HG02763 (cell line): ENCODE data around the gene PLXNA4.

Experiments
- ATAC-seq: cut with Tn5 transposase; IDR thresholded peaks from one replicate; pipeline ENCODE4 v1.9.1; 2021; ENCODE audit warnings: mild to moderate bottlenecking, moderate library complexity; ENCODE audit not compliant: unreplicated experiment

Gene PLXNA4

DNA sequence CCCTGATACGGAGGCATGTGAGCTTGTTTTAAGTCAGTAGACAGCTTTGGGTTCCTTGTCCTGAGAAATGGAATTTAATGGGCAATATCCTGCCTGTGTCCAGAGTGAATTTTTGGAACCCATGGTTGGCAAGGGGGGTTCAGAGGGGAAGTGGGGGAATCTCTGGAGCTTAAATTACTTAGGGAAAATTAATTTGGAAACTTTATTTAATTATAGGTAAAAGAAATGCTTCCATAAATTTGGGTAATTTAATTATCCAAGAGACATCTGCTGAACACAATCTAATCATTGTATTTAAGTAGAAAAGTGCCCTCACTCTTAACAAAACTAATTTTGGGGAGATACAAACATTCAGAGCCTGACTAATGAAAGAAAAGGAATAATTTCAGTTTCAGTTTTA lies 99.7 kb downstream of the PLXNA4 start:
- ATAC-seq = no peak

DNA sequence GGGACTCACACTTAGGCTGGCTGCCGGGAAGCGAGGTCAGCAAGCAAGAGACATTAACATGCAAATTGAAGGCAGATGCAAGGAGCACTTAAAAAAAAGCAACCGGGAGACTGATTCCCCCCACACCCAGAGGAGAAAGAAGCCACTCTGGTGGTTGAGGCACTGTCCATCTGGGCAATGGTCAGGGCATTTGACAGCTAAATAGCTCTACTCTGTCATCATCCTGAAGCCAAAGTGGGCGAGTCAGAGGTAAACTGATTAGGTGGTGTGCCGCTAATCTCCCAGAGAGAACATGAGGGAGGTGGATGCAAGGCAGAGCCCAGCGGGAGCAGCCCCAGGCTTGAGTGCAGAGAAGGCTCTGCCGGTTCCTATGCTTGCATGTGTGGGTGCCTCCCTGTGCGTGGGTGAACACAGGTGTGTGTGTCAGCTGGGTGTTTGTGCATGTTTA lies 100.6 kb downstream of the PLXNA4 start:
- no peak for ATAC-seq

DNA sequence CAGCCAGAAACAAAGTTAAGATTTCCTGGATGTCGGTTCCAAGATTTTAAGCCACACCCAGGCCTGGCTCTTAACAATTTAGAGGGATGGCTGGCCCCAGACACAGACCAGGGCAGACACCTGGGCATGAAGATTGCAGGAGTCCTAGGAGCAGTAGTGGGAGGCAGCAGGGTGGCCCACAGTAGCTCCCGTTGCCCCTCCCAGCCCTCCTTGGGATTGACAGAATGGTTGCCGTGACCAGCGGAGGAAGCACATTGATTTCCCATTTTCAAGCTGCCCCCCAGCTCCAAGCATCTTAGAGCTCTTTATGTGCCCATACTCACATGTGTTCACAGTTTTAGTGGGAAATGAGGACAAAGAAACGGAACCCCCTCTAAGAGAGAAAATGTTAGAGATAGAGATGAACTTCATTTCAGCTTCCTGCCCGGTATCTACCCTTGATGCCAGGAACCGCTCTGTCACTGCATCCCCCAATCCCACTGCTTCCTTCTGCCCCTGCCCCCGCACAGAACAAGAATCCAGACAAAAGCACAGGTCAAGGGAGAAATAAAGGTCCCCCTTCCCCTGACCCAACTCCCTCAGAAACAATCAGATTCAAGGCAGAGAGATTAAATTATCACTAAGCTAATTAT lies 101.1 kb downstream of the PLXNA4 start:
- no peak for ATAC-seq

DNA sequence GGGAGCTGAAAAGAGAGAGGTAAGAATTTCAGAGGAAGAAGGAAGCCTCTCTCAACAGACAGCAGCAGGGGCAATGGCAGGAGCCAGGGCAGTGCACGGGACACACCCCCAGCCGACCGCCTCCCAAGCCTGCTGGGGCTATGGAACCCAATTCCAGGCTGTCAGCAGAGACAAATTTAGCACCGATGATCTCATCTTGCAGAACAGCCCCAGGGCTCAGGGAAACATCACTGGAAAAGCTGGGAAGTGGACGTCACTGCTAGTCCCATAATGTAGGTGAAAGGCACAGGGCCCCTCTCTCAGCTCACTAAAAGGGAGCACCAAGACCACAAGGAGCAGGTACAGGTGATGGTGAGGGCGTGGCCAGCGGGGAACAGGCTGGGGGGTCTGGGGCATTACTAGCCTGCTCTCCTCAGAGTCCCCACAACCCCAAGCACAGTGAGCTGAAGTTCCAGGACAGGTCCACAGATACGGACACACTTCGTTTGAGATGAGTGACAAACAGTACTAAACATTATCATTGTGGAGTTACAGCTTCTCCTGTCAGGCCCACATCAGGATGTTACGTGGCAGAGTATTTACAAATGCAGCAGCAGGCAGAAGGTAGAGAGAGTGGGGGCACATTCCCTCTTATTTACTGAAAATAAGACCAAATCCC lies 103.7 kb downstream of the PLXNA4 start:
- no peak for ATAC-seq

DNA sequence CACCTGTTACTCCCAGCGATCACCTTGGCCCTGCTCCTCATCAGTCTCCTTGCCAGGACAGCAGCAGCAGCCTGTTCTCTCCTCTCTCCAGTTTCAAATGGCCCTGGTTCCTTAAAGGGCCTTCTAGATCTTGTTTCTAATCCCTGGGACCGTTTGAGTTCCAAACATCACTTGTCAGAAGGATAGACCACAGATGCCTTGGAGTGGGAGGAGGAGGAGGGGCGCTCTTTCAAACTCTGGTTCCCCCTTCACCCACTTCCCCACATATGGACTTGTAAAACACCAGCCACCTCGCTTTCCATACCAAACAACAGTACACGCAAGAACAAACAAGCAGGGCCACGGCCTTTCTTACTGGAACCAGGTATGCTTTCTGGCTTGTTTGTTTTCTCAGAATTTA lies 104.8 kb downstream of the PLXNA4 start:
- ATAC-seq = no peak

DNA sequence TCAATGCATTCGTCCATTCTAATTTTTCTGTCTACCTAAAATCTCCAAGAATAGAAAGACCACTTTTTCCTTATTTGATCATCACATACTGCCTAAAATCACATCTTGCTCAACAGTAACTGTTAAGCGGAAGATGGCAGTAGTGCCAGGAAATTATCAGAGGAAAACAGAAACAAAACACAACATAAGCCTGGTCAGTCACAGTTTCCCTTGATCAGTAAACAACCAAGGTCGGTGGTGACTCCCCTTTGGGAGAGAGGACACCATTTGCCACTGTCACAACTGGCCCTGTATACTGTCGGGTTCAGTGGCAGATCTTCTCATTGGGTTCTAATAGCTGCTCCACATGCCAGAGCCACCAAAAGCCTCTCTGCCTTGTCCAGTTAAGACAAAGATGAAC lies 106.6 kb downstream of the PLXNA4 start:
- no peak for ATAC-seq

DNA sequence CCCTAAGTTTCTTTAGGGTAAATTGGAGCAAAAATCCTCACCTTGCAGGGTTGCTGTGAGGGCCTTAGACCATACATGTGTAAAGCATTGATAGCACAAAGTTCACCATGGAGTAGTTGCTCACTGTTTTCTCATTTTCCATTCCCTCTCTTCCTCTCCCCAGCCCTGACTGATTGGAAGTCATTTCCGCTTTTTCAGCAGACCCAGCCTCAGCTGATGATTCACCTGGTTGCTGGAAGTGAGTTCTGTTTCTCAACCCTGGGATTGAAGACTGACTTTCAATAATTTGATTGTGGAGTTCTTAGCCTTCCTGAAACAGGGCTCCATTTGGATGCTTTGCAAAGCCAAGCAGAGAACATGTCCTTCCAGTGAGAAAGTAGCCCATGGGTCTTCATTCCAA lies 107.0 kb downstream of the PLXNA4 start:
- ATAC-seq = no peak

DNA sequence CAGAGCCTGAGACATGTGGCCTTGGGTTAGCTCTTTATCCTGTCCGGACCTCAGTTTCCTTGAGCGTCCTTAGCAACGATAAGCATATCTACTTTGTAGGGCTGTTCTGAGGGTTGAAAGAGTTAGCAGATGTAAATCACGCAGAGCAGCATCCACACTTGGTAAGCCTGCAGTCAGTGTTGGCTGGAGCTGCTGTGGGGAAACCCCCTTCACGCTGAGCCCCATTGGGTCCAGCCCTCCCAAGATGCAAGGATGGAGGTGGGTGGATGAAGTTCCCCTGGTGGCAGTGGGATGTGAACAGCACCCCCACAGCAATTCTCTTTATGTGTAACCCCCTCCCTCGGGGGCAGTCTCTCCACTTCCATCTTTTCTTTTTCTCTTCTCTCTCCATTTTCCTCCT lies 109.9 kb downstream of the PLXNA4 start:
- no peak for ATAC-seq

DNA sequence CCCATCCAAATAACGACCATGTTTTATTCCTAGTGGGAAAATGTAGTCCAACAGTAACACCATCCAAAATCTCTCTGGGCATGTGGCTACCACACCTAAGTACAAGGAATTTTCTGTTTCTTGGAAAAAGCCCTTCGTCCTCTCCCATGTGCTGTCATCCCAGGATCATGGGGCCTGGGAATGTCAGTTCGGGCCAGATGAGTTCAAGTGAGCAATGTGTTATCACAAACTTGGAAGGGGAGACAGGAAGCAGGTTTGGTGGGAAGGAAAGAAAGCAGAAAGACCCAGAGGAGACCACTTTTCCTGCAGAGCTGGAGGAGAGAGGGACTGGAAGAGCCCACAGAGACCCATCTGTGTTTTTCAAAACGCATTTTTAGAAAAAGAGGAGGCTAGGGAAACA lies 110.8 kb downstream of the PLXNA4 start:
- no peak for ATAC-seq

DNA sequence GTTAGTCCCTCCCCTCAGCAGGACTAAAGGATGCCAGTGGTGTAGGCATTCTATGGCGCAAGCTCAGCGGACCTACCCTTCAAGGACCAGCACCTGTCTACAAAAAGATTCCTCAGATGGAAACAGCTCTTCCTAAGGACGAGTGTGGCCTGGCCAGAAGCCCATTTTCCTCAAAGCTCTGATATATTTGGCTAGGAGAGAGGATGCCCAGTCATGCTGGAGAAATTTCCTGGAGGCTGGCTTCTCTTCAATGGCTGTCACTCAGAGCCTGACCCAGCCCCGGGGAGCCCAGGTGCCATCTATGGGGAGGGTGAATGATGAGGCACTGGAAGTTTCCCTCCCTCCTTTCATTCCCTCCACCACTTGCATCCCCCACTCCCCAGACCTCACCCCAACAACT lies 111.5 kb downstream of the PLXNA4 start:
- no peak for ATAC-seq

DNA sequence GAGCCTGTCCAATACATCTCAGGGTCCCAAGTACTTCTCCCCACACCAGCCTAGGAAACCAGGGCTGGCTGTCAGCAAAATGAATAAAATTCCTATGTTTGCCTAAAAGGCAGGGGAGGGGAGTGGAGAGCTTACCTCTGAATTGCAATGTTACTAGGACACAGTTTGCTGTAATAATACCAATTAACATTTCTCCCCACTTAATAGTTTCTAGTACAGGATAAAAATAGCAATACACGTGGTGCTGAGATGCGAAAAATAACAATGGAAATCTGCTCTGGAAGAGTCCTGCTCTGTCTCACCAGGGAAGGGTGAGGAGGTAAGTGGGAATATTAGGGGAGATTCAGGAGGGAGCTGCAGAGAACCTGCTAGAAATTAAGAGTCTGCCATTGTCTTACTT lies 112.3 kb downstream of the PLXNA4 start:
- ATAC-seq = no peak

DNA sequence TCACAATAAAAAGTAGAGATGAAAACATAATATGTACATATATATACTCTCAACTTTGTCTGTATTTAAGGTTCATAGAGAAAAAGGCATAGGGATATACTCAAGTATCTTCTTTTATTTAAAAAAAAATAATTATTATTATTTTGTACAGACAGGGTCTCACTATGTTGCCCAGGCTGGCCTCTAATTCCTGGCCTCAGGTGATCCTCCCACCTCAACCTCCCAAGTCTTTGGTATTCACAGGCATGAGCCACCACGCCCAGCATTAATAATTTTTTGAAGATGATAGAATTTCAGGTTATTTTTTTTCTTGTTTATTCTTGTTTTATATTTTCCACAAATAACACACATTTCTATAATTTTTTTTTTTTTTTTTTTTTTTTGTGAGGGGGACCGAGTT lies 113.8 kb downstream of the PLXNA4 start:
- no peak for ATAC-seq

DNA sequence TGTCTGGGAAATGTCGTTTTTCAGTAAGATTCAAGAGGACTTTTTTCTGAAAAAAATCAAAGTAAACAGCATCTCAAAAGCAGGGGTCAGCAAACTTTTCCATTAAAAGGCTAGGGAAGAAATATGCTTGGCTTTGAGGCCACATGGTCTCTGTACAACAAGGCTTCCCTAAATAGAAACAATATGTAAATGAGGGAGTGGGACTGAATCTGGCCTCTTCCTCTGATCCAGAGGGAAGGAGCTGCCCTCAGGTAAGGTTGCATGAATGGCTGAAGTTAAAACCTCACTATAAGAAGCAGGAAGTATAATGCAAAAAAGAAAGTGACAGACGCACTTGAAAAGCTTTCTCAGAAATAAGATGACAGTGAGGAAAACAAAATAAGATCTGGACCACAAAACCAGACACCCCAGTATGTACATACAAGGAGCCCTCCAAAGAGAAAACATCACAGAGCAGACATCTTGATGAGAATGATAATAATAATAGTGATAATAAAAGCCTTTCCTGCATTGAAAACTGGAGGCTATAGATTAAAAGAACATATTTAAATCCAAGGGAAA lies 115.2 kb downstream of the PLXNA4 start:
- no peak for ATAC-seq

DNA sequence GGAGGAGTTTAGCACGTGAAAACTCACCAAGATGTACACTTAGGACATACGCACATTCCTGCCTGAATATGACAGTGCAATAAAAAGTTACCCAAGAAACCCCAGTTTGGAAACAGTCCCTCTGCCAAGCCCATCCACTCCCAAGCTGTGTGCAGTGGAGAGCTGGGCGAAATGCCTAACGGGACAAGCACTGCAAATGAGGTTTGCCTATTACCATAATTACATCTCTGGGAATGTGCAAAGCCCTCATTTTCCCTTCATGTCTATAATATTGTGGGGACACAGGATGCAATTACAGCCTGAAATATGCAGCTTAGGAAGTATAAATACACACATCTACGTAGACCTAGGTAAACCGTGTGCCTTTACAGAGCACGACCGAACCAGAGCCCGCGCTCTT lies 117.5 kb downstream of the PLXNA4 start:
- ATAC-seq = no peak

DNA sequence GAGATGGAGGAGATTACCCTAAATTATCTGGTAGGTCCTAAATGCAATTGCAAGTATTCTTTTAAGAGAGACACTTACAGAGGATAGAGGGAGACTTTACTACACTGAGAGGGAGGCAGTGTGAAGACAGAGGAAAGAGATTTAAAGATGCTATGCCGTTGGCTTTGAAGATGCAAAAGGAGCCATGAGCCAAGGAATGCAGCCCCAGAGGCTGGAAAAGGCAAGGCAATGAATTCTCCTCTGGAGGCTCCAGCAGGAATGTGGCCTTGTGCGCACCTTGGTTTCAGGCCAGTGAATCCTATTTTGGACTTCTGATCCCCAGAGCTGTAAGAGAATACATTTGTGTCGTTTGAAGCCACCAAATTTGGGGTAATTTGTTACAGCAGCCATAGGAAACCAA lies 118.6 kb downstream of the PLXNA4 start:
- ATAC-seq = no peak

DNA sequence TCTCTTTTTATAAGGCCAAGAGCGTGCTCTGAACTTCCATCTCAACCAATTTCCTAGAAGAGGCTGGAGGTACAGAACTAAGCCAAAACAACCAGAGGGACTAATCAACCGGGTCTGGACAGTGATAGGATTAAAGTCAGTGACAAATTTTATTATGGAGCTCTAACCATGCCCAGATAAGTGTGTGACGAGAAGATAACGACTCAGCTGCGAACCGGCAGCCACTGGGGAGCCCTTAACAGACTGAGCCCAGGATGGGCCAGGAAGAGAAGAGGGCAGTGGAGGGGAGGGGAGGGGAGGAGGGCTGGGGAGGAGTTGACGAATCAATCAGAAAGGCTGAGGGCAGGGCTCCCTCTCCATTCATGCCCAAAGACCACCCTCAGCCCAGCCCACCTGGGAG lies 119.9 kb downstream of the PLXNA4 start:
- no peak for ATAC-seq

DNA sequence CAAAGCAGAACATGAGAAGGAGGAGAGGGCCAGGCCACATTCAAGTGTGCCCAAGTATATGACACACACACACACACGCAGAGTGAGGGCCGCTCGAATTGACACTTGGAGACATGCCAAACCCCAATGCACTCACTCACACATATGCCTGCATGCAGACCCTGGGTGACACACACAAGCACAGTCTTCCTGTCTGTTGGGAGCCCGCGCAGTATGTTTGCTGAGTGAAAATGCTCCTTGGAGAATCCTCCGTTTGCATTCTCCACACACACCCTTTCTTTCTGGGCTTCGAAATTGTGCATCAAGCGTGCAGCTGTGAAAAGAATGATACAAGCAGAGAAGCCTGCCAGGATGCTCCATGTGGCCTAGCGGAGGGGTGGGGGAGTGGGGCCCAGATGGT lies 120.9 kb downstream of the PLXNA4 start:
- ATAC-seq = no peak

DNA sequence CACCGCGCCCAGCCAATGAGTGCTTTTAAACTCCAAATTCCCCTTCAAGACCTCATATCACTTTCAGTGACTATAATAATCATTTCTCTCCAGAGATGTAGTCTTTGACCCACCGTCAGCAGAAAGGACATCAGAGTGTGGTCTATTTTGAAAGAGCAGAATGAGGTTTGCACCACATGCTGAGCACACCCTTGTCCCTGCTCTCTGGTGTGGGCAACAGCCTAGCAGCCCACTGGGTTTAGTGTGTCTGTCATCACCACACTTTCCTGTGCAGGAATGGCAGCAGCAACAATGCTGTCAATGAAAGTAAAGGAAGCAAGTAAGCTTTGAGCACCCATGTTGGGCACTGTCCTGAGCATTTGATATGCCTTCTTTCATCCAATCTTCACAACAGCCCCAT lies 122.4 kb downstream of the PLXNA4 start:
- no peak for ATAC-seq

DNA sequence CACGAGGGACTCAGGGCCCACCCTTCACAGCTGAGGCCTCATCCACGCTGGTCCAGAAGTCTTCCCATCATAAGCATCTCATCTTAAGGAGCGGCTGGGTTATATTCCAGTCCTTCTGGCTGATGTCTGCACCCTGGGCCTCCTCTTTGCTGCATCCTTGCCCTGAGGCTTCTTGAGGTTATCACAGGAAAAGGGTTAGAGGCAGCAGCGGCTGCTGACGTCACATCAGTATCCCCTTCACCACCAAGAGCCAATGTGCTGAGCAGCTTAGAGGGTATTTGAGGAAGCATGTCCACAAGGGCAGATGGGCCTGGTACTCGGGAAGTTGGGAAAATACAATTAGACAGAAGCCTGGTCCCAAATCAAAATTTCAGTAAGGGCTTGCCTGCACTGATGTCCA lies 125.1 kb downstream of the PLXNA4 start:
- ATAC-seq = no peak

DNA sequence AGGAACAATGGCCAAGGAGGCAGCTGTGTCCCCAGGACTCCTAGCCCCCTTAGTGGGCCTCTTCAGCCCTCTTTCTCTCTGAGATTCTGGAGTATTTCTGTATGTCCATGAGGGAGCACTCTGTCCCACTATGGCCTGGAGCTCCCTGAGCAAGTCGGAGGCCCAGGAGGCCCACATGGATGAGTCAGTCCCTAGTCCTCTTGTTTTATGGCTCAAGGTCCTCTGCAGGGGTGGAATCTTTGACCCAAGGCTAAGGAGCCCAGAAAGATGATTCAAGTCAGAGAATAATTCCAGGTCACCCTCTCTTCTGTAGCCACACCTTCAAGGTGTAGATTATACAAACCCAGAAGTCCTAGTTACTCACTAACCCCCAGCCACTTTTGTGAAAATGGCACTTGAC lies 125.6 kb downstream of the PLXNA4 start:
- ATAC-seq = no peak

DNA sequence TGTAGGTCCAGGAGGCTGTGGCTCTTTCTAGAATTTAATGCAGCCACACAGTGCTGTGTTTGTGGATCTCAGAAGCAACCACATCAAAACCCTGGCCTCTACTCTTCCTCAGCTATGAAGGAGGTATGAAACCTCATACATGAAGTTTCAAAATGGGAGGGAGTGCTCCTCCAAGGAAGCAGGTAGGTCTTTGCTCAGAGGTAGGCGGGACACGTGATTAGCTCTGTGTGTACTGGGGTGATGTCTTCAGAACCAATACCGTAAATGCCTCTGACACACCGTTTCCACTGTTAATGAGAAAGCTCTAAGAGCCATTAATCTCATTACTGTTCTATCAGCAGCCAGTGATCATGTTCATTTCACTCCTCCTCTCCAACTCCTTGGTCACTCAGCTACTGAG lies 126.1 kb downstream of the PLXNA4 start:
- no peak for ATAC-seq

DNA sequence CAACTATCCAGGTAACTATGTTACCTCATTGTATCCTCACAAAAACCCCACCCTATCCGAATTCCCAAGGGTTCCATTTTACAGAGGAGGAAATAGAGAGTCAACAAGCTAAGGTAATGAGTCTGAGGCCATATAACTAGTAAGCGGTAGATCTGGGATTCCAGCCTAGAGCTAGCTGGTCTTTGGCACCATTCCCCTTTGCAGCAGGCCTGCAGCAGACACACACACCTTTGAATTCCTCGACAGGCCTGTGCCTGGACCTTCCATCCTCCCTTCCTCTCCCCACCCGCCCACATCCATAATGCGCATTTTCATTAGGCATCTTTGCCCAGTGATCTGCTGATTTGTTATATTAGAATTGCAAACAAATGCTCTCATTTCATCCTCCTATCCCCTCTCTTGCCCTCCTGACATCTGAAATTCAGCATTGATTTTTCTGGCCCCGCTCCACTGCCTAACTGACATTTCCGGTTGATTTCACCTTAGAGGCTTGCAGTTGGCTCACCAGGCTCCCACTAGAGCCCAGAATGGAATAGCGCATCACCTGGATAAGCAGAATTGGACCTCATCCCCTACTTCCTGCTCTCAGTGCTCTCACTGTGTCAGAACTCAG lies 129.5 kb downstream of the PLXNA4 start:
- ATAC-seq = no peak
